ENCODE results near the gene TEAD1.

- TF ChIP-seq POLR2A (IDR thresholded peaks at IDR 0.05; ENCODE audit: low read depth, low read length) = no peak
- TF ChIP-seq TBL1XR1 (IDR thresholded peaks at IDR 0.05; ENCODE audit: low read depth, low read length) = no peak
- no peak for TF ChIP-seq MEF2A (IDR thresholded peaks at IDR 0.05; ENCODE audit: insufficient read depth, low read depth, low read length)
- no peak for TF ChIP-seq REST (IDR thresholded peaks at IDR 0.05; ENCODE audit: low read depth, low read length)
- no peak for TF ChIP-seq CBX5 (IDR thresholded peaks at IDR 0.05; ENCODE audit: low read depth)
- TF ChIP-seq CTCF (IDR thresholded peaks at IDR 0.05 in 2 of 3, conservative IDR thresholded peaks at IDR 0.05 in 1 of 3; ENCODE audit: control insufficient read depth in 2 of 3, extremely low read depth in 1 of 3, insufficient read depth in 1 of 3, low read depth in 3 of 3, low read length in 3 of 3) = no peak
- TF ChIP-seq POLR2AphosphoS5 (IDR thresholded peaks at IDR 0.05; ENCODE audit: low read length) = no peak
These were observed 92.8 kb downstream of the TEAD1 start for GRCh38 chr11:12767027-12767426.
